Cardiac fibroblast (primary cell): ENCODE data around the gene ADNP.
"Not testable (repeated sequence)": the region's sequence is repeated elsewhere in the genome, so short reads cannot be mapped to it uniquely, and the experiment has no call there.

Source experiments
- DNase-seq, 2 donors: peaks; one replicate each; pipeline versions ENCODE4 v3.0.0 to v3.0.0-alpha.2; 2010; ENCODE audit warnings: low read depth in 2 of 2
- H3K4me3 ChIP-seq, 2 donors: replicated peaks in 1 of 2; 1 replicate in 1 of 2; 2 replicates in 1 of 2; pipeline ENCODE4 v1.5.1; 2011; ENCODE audit warnings: low read depth in 2 of 2, low read length in 2 of 2, mild to moderate bottlenecking in 2 of 2, moderate library complexity in 1 of 2
- TF ChIP-seq, protein P1 (sequence below): IDR thresholded peaks from one replicate; pipeline ENCODE4 v1.5.1; 2011; ENCODE audit warnings: low read depth, mild to moderate bottlenecking, low read length, inconsistent platforms

The ADNP gene

DNA sequence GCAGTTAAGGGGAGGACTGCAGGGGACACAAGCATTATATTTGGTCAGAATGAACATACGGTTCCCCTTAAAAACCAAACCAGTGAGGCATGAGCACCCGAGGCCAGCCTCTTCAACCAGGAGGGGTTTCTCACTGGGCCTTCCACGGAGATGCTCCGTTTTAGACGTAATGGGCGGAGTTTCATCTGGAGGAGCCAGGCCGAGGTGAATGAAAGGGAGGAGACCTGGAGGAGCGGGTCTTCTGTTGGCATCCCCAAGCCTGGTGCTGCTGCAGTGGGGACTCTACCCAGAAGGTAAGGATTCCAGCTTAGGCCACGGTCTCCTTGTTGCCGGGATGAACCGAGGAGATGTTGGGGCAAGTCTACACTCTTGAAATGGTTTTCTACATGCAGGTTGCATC, 47.4 kb downstream of the ADNP start:
- H3K4me3 ChIP-seq: no peak overlapping the region
- TF ChIP-seq, protein P1, sequence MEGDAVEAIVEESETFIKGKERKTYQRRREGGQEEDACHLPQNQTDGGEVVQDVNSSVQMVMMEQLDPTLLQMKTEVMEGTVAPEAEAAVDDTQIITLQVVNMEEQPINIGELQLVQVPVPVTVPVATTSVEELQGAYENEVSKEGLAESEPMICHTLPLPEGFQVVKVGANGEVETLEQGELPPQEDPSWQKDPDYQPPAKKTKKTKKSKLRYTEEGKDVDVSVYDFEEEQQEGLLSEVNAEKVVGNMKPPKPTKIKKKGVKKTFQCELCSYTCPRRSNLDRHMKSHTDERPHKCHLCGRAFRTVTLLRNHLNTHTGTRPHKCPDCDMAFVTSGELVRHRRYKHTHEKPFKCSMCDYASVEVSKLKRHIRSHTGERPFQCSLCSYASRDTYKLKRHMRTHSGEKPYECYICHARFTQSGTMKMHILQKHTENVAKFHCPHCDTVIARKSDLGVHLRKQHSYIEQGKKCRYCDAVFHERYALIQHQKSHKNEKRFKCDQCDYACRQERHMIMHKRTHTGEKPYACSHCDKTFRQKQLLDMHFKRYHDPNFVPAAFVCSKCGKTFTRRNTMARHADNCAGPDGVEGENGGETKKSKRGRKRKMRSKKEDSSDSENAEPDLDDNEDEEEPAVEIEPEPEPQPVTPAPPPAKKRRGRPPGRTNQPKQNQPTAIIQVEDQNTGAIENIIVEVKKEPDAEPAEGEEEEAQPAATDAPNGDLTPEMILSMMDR: no peak
- no peak for DNase-seq

DNA sequence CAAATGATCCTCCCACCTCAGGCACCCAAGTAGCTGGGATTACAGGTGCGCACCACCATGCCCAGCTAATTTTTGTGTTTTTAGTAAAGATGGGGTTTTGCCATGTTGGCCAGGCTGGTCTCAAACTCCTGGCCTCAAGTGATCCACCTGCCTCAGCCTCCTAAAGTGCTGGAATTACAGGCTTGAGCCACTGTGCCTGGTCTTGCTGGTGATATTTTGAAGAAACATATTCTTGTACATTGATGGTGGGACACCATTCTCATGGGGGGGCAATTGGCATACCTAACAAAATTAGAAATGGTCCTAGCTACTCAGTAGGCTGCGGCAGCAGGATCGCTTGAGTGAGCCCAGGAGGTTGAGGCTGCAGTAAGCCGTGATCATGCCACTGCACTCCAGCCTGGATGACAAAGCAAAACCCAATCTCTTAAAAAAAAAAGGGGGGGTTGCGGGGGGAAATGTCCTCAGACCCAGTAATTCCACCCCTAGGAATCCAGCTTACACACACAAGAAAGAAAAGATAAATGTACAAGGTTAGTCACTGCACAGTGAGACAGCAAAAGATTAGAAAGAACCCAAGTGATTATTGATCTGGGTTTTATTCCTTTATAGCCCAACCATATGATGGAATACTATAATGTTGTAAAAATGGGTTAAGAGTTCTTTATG, 49.3 kb downstream of the ADNP start:
- DNase-seq: peak in 1 of 2 donors; percentile 11

DNA sequence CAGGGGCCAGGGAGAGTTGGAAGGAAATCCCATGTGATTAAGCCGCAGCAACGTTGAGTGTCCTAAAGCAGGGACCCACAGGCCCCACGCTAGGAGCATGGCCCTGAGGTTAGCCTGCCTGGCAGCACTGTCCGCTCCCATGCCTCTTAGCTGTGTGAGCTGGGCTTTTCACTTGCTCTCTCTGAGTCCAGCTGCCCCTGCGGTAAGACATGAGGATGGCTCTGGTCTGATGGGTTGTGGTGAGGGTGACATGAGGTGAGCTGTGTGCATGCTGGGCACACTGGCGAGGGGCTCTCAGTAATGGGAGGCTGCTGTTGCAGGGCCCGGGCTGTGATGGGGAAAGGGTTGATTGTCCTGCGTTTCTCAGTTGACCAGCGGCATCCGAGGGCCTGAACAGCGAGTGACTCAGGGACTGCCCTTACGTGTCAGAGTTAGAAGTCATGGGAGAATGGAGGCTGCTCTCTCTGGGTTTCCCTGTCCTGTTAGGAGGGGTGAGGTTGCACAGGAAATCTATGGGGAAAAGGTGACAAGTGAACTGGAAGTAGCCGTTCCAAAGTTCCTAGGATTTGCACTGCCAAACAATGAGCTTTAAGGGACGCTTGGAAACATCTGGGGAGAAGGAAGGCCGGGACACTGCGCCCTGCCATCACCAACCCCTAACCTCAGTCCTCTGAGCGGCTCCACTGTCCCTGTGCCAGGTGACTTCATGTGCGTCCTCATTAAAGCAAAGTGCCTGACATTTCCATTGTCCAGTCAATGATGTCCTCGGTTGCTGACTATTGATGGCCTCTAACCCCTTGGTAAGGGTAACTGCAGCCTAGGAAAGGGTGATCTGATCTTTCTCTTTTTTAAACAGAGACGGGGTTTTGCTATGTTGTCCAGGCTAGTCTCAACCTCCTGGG, 51.3 kb downstream of the ADNP start:
- TF ChIP-seq, protein P1: no peak
- no peak overlapping the region for H3K4me3 ChIP-seq
- no peak for DNase-seq

More for the DNA sequence above, 49.3 kb downstream of the ADNP start:
- not testable (repeated sequence) for H3K4me3 ChIP-seq

DNA sequence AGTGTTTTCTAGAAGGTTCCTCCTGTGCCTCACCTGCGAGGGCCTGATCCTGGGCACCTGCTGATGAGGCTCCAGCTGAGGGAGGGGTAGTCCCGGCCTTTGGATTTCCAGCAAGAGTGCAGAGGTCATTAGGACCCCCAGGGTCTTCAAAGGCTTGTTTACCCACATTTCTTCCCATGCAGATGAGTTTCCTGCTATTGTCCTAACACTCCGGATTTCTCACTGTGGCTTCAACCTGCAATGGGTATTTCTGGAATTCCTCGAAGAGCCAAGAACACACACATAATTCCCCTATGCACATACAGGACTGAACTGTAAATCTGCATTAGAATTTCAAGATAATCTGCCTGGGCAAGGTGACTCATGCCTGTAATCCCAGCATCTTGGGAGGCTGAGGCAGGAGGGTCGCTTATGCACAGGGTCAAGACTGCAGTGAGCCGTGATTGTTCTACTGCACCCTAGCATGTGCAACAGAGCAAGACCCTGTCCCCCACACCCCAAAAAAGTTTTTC, 53.9 kb downstream of the ADNP start:
- DNase-seq: no peak
- H3K4me3 ChIP-seq: no peak overlapping the region
- TF ChIP-seq, protein P1: no peak

DNA sequence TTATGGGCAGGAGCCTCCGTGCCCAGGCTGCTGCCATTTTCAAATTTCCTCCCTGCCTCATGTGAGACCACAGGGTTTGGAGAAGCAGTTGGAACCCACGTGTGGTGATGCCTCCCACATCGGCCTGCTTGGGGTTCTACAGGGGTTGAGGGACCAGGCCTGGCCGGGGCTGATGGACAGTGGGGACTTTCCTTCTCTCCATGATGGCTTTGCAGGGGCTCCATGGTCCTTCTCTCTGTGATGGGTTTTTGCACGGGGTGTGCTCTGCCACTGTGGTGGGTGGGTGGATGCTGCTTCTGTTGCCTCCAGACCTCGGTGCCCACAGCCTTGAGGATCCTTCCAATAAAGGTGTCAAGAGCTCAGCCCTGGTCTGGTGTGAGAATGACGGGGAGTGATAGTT, 54.4 kb downstream of the ADNP start:
- TF ChIP-seq, protein P1: no peak
- H3K4me3 ChIP-seq: no peak overlapping the region
- no peak for DNase-seq

DNA sequence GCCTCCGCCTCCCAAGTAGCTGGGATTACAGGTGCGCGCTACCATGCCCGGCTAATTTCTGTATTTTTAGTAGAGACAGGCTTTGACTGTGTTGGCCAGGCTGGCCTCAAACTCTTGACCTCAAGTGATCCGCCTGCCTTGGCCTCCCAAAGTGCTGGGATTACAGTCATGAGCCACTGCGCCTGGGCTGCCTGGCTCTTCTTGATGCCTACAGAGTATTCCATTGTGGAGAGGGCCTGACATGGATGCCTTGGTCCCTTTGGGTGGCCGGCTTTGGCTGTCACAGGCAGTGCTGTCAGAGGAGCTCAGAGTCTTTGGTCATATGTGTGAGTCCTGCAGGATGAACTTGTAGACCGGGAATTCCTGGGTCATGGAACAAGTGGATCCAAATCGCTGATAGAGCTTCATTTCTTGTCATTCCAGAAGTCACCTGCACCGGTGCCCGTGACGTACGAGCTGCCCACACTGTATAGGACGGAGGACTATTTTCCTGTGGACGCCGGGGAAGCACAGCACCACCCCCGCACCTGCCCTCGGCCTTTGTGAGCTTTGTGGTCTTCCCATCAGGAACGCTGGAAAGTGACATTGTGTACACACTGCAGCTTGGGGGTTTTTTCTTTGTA, 55.1 kb downstream of the ADNP start:
- H3K4me3 ChIP-seq: no peak overlapping the region
- TF ChIP-seq, protein P1: no peak
- no peak for DNase-seq
